ENCODE results near the gene DAPK1. TPM values are rescaled to one million over a fixed set of nuclear protein-coding genes. Genes with fewer than 3 reads are reported as not detected.

Gene DAPK1
- total RNA-seq (35.5 TPM), polyA plus RNA-seq (28.1 TPM)
- long read RNA-seq, donor 1 = 0 reads
- long read RNA-seq, donor 2 = 0 reads
- long read RNA-seq, donor 3, full-length matches to known transcripts = 6 of 6 reads
- long read RNA-seq, donor 3, partial matches to known transcripts = 0 of 6 reads
- long read RNA-seq, donor 3, other reads (novel, unspliced or antisense) = 0 of 6 reads
- long read RNA-seq, donor 4, partial matches to known transcripts = 0 of 2 reads
- long read RNA-seq, donor 4, other reads (novel, unspliced or antisense) = 0 of 2 reads
- long read RNA-seq, donor 5, full-length matches to known transcripts = 8 of 13 reads
- long read RNA-seq, donor 5, partial matches to known transcripts = 5 of 13 reads
- long read RNA-seq, donor 5, other reads (novel, unspliced or antisense) = 0 of 13 reads
- long read RNA-seq, donor 6, full-length matches to known transcripts = 7 of 19 reads
- long read RNA-seq, donor 6, partial matches to known transcripts = 12 of 19 reads
- long read RNA-seq, donor 6, other reads (novel, unspliced or antisense) = 0 of 19 reads
- long read RNA-seq, donor 7 = 0 reads
- long read RNA-seq, donor 8, partial matches to known transcripts = 0 of 1 reads
- long read RNA-seq, donor 8, other reads (novel, unspliced or antisense) = 0 of 1 reads
- long read RNA-seq, donor 9, full-length matches to known transcripts = 2 of 7 reads
- long read RNA-seq, donor 9, partial matches to known transcripts = 5 of 7 reads
- long read RNA-seq, donor 9, other reads (novel, unspliced or antisense) = 0 of 7 reads
- long read RNA-seq, donor 10, full-length matches to known transcripts = 4 of 4 reads
- long read RNA-seq, donor 10, partial matches to known transcripts = 0 of 4 reads
- long read RNA-seq, donor 10, other reads (novel, unspliced or antisense) = 0 of 4 reads

- peak within 1 kb of the TSS; percentile 85 to 92 for H3K4me3 ChIP-seq (ENCODE audit: low read length in 2 of 2)
- H3K27ac ChIP-seq (ENCODE audit: low read depth in 1 of 2, low read length in 1 of 2) = peak within 1 kb of the TSS; percentile 61 to 90
- peak in 7 of 9 donors; percentile 56 to 84 (median 63) for DNase-seq (ENCODE audit: low read depth in 6 of 9, low spot score in 9 of 9)
- peaks cover 10 to 27% of the 10 kb centered on the region in 2 donors for H3K4me1 ChIP-seq (ENCODE audit: control insufficient read depth in 2 of 2, insufficient read depth in 2 of 2, low read length in 2 of 2)
- WGBS = under 1% methylated on average over 55 of the region's 55 CpGs
- no peaks in the 10 kb centered on the region for H3K27me3 ChIP-seq (ENCODE audit: control insufficient read depth in 2 of 2, insufficient read depth in 1 of 2, low read length in 1 of 2)
- peaks cover 0 to 1% of the 10 kb centered on the region in 2 donors for H3K9me3 ChIP-seq (ENCODE audit: control insufficient read depth in 2 of 2, insufficient read depth in 1 of 2, low read length in 1 of 2)
- peaks cover 0 to 10% of the 10 kb centered on the region in 2 donors for H3K36me3 ChIP-seq (ENCODE audit: control insufficient read depth in 2 of 2, insufficient read depth in 2 of 2, low read length in 1 of 2)
Observed at GRCh38 chr9:87497604-87498045, at the start of gene DAPK1. Gene DAPK1 (plus strand): TSS chr9:87497867. CDS start chr9:87499078, 1,211 bp downstream.

GRCh38 chr9:87451149-87451548 is 46.5 kb upstream of the DAPK1 start:
- Histone ChIP-seq H3K4me3 (ENCODE audit: low read length in 2 of 2) (no peak overlapping the region), H3K9me3 (ENCODE audit: control insufficient read depth in 2 of 2, insufficient read depth in 1 of 2, low read length in 1 of 2) (peaks cover 0 to 15% of the 10 kb centered on the region in 2 donors), H3K36me3 (ENCODE audit: control insufficient read depth in 2 of 2, insufficient read depth in 2 of 2, low read length in 1 of 2) (no peaks in the 10 kb centered on the region), H3K4me1 (ENCODE audit: control insufficient read depth in 2 of 2, insufficient read depth in 2 of 2, low read length in 2 of 2) (peaks cover 0 to 3% of the 10 kb centered on the region in 2 donors), H3K27ac (ENCODE audit: low read depth in 1 of 2, low read length in 1 of 2) (no peak overlapping the region), H3K27me3 (ENCODE audit: control insufficient read depth in 2 of 2, insufficient read depth in 1 of 2, low read length in 1 of 2) (no peaks in the 10 kb centered on the region)
- WGBS = 90% methylated on average over 6 of the region's 6 CpGs
- DNase-seq (ENCODE audit: low read depth in 6 of 9, low spot score in 9 of 9) = no peak

GRCh38 chr9:87455407-87455806 is 42.3 kb upstream of the DAPK1 start:
- DNase-seq (ENCODE audit: low read depth in 6 of 9, low spot score in 9 of 9) = no peak
- H3K27ac ChIP-seq (ENCODE audit: low read depth in 1 of 2, low read length in 1 of 2) = no peak overlapping the region
- 87% methylated on average over 1 of the region's 1 CpG for WGBS
- H3K4me3 ChIP-seq (ENCODE audit: low read length in 2 of 2) = no peak overlapping the region
- H3K9me3 ChIP-seq (ENCODE audit: control insufficient read depth in 2 of 2, insufficient read depth in 1 of 2, low read length in 1 of 2) = peaks cover 0 to 22% of the 10 kb centered on the region in 2 donors
- H3K27me3 ChIP-seq (ENCODE audit: control insufficient read depth in 2 of 2, insufficient read depth in 1 of 2, low read length in 1 of 2) = no peaks in the 10 kb centered on the region
- H3K4me1 ChIP-seq (ENCODE audit: control insufficient read depth in 2 of 2, insufficient read depth in 2 of 2, low read length in 2 of 2) = no peaks in the 10 kb centered on the region
- H3K36me3 ChIP-seq (ENCODE audit: control insufficient read depth in 2 of 2, insufficient read depth in 2 of 2, low read length in 1 of 2) = no peaks in the 10 kb centered on the region

- Histone ChIP-seq H3K4me3 (ENCODE audit: low read length in 2 of 2) (no peak overlapping the region), H3K36me3 (ENCODE audit: control insufficient read depth in 2 of 2, insufficient read depth in 2 of 2, low read length in 1 of 2) (no peaks in the 10 kb centered on the region), H3K4me1 (ENCODE audit: control insufficient read depth in 2 of 2, insufficient read depth in 2 of 2, low read length in 2 of 2) (peaks cover 12 to 15% of the 10 kb centered on the region in 2 donors), H3K27ac (ENCODE audit: low read depth in 1 of 2, low read length in 1 of 2) (no peak overlapping the region), H3K9me3 (ENCODE audit: control insufficient read depth in 2 of 2, insufficient read depth in 1 of 2, low read length in 1 of 2) (peaks cover 0 to 7% of the 10 kb centered on the region in 2 donors), H3K27me3 (ENCODE audit: control insufficient read depth in 2 of 2, insufficient read depth in 1 of 2, low read length in 1 of 2) (no peaks in the 10 kb centered on the region)
- 92% methylated on average over 4 of the region's 4 CpGs for WGBS
- no peak for DNase-seq (ENCODE audit: low read depth in 6 of 9, low spot score in 9 of 9)
Observed at GRCh38 chr9:87461256-87461655, 36.4 kb upstream of the DAPK1 start.

GRCh38 chr9:87464110-87464991 is 33.3 kb upstream of the DAPK1 start:
- Histone ChIP-seq H3K27me3 (ENCODE audit: control insufficient read depth in 2 of 2, insufficient read depth in 1 of 2, low read length in 1 of 2) (no peaks in the 10 kb centered on the region), H3K36me3 (ENCODE audit: control insufficient read depth in 2 of 2, insufficient read depth in 2 of 2, low read length in 1 of 2) (no peaks in the 10 kb centered on the region), H3K27ac (ENCODE audit: low read depth in 1 of 2, low read length in 1 of 2) (peak overlapping the region; percentile 60 to 80), H3K9me3 (ENCODE audit: control insufficient read depth in 2 of 2, insufficient read depth in 1 of 2, low read length in 1 of 2) (no peaks in the 10 kb centered on the region), H3K4me3 (ENCODE audit: low read length in 2 of 2) (no peak overlapping the region), H3K4me1 (ENCODE audit: control insufficient read depth in 2 of 2, insufficient read depth in 2 of 2, low read length in 2 of 2) (peaks cover 12 to 23% of the 10 kb centered on the region in 2 donors)
- peak in 3 of 9 donors; percentile 24 to 53 (median 53) for DNase-seq (ENCODE audit: low read depth in 6 of 9, low spot score in 9 of 9)
- 62% methylated on average over 7 of the region's 7 CpGs for WGBS

- no peaks in the 10 kb centered on the region for H3K9me3 ChIP-seq (ENCODE audit: control insufficient read depth in 2 of 2, insufficient read depth in 1 of 2, low read length in 1 of 2)
- no peak overlapping the region for H3K4me3 ChIP-seq (ENCODE audit: low read length in 2 of 2)
- H3K27me3 ChIP-seq (ENCODE audit: control insufficient read depth in 2 of 2, insufficient read depth in 1 of 2, low read length in 1 of 2) = no peaks in the 10 kb centered on the region
- peak overlapping the region; percentile 36 to 80 for H3K27ac ChIP-seq (ENCODE audit: low read depth in 1 of 2, low read length in 1 of 2)
- H3K4me1 ChIP-seq (ENCODE audit: control insufficient read depth in 2 of 2, insufficient read depth in 2 of 2, low read length in 2 of 2) = peaks cover 16 to 27% of the 10 kb centered on the region in 2 donors
- 98% methylated on average over 1 of the region's 1 CpG for WGBS
- no peaks in the 10 kb centered on the region for H3K36me3 ChIP-seq (ENCODE audit: control insufficient read depth in 2 of 2, insufficient read depth in 2 of 2, low read length in 1 of 2)
- DNase-seq (ENCODE audit: low read depth in 6 of 9, low spot score in 9 of 9) = no peak
Observed at GRCh38 chr9:87464992-87465378, 32.7 kb upstream of the DAPK1 start.

- Histone ChIP-seq H3K4me3 (ENCODE audit: low read length in 2 of 2) (no peak overlapping the region), H3K27ac (ENCODE audit: low read depth in 1 of 2, low read length in 1 of 2) (peak overlapping the region; percentile 36 to 97), H3K27me3 (ENCODE audit: control insufficient read depth in 2 of 2, insufficient read depth in 1 of 2, low read length in 1 of 2) (no peaks in the 10 kb centered on the region), H3K4me1 (ENCODE audit: control insufficient read depth in 2 of 2, insufficient read depth in 2 of 2, low read length in 2 of 2) (peaks cover 16 to 27% of the 10 kb centered on the region in 2 donors), H3K36me3 (ENCODE audit: control insufficient read depth in 2 of 2, insufficient read depth in 2 of 2, low read length in 1 of 2) (no peaks in the 10 kb centered on the region), H3K9me3 (ENCODE audit: control insufficient read depth in 2 of 2, insufficient read depth in 1 of 2, low read length in 1 of 2) (no peaks in the 10 kb centered on the region)
- 61% methylated on average over 3 of the region's 3 CpGs for WGBS
- DNase-seq (ENCODE audit: low read depth in 6 of 9, low spot score in 9 of 9) = peak in 7 of 9 donors; percentile 26 to 68 (median 50)
Observed at GRCh38 chr9:87465816-87466215, 31.9 kb upstream of the DAPK1 start.

- Histone ChIP-seq H3K27me3 (ENCODE audit: control insufficient read depth in 2 of 2, insufficient read depth in 1 of 2, low read length in 1 of 2) (no peaks in the 10 kb centered on the region), H3K36me3 (ENCODE audit: control insufficient read depth in 2 of 2, insufficient read depth in 2 of 2, low read length in 1 of 2) (no peaks in the 10 kb centered on the region), H3K4me1 (ENCODE audit: control insufficient read depth in 2 of 2, insufficient read depth in 2 of 2, low read length in 2 of 2) (peaks cover 16 to 27% of the 10 kb centered on the region in 2 donors), H3K9me3 (ENCODE audit: control insufficient read depth in 2 of 2, insufficient read depth in 1 of 2, low read length in 1 of 2) (no peaks in the 10 kb centered on the region), H3K4me3 (ENCODE audit: low read length in 2 of 2) (no peak overlapping the region), H3K27ac (ENCODE audit: low read depth in 1 of 2, low read length in 1 of 2) (no peak overlapping the region)
- DNase-seq (ENCODE audit: low read depth in 6 of 9, low spot score in 9 of 9) = no peak
- WGBS = 89% methylated on average over 6 of the region's 6 CpGs
Observed at GRCh38 chr9:87467187-87467586, 30.5 kb upstream of the DAPK1 start.

All from thymus (tissue), 14 donors.